Breast epithelium (tissue), 3 donors: ENCODE results near the gene TRIP12.

ENCODE experiments used
- POLR2A ChIP-seq: fragments of 450-650 bp; IDR thresholded peaks from one replicate; pipeline ENCODE4 v1.6.1; 2016; ENCODE audit warnings: antibody characterized with exemption, mild to moderate bottlenecking, moderate library complexity
- TF ChIP-seq, protein P1 (sequence below), 3 donors: fragments of 450-650 bp; IDR thresholded peaks; one replicate each; pipeline ENCODE4 v1.5.1; 2016 to 2017; ENCODE audit warnings: antibody characterized with exemption in 3 of 3, mild to moderate bottlenecking in 3 of 3, moderate library complexity in 3 of 3

GRCh38 chr2:229821316-229821715, 100.5 kb downstream of the TRIP12 start:
- TF ChIP-seq POLR2A, result no peak
- TF ChIP-seq, protein P1, sequence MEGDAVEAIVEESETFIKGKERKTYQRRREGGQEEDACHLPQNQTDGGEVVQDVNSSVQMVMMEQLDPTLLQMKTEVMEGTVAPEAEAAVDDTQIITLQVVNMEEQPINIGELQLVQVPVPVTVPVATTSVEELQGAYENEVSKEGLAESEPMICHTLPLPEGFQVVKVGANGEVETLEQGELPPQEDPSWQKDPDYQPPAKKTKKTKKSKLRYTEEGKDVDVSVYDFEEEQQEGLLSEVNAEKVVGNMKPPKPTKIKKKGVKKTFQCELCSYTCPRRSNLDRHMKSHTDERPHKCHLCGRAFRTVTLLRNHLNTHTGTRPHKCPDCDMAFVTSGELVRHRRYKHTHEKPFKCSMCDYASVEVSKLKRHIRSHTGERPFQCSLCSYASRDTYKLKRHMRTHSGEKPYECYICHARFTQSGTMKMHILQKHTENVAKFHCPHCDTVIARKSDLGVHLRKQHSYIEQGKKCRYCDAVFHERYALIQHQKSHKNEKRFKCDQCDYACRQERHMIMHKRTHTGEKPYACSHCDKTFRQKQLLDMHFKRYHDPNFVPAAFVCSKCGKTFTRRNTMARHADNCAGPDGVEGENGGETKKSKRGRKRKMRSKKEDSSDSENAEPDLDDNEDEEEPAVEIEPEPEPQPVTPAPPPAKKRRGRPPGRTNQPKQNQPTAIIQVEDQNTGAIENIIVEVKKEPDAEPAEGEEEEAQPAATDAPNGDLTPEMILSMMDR (IDR thresholded peaks at IDR 0.05), result no peak
